ENCODE results near the gene GREB1L.

Gene GREB1L

GRCh38 chr18:21452796-21453510 is 210.9 kb downstream of the GREB1L start:
- DNase-seq (ENCODE audit: low read depth) = peak; percentile 66
- no peak overlapping the region for H3K4me3 ChIP-seq (ENCODE audit: low read depth, low read length)
- no peak for TF ChIP-seq CTCF (IDR thresholded peaks at IDR 0.05; ENCODE audit: control insufficient read depth, extremely low read depth, insufficient read depth)

GRCh38 chr18:21453511-21453901 is 211.5 kb downstream of the GREB1L start:
- H3K4me3 ChIP-seq (ENCODE audit: low read depth, low read length) = no peak overlapping the region
- DNase-seq (ENCODE audit: low read depth) = peak; percentile 23
- TF ChIP-seq CTCF (IDR thresholded peaks at IDR 0.05; ENCODE audit: control insufficient read depth, extremely low read depth, insufficient read depth) = no peak

- no peak for DNase-seq (ENCODE audit: low read depth)
- no peak overlapping the region for H3K4me3 ChIP-seq (ENCODE audit: low read depth, low read length)
- TF ChIP-seq CTCF (IDR thresholded peaks at IDR 0.05; ENCODE audit: control insufficient read depth, extremely low read depth, insufficient read depth) = no peak
Measured at GRCh38 chr18:21454725-21455124, 212.7 kb downstream of the GREB1L start.

GRCh38 chr18:21456428-21457178 is 214.6 kb downstream of the GREB1L start:
- no peak for DNase-seq (ENCODE audit: low read depth)
- no peak for TF ChIP-seq CTCF (IDR thresholded peaks at IDR 0.05; ENCODE audit: control insufficient read depth, extremely low read depth, insufficient read depth)
- H3K4me3 ChIP-seq (ENCODE audit: low read depth, low read length) = no peak overlapping the region

GRCh38 chr18:21457179-21457535 is 215.1 kb downstream of the GREB1L start:
- H3K4me3 ChIP-seq (ENCODE audit: low read depth, low read length) = no peak overlapping the region
- TF ChIP-seq CTCF (IDR thresholded peaks at IDR 0.05; ENCODE audit: control insufficient read depth, extremely low read depth, insufficient read depth) = no peak
- DNase-seq (ENCODE audit: low read depth) = no peak

GRCh38 chr18:21458310-21458709 is 216.3 kb downstream of the GREB1L start:
- H3K4me3 ChIP-seq (ENCODE audit: low read depth, low read length) = no peak overlapping the region
- TF ChIP-seq CTCF (IDR thresholded peaks at IDR 0.05; ENCODE audit: control insufficient read depth, extremely low read depth, insufficient read depth) = no peak
- DNase-seq (ENCODE audit: low read depth) = no peak
